Activated T-helper 1 cell treated with anti-CD3 and anti-CD28 coated beads, Interleukin-12 subunit alpha, Interleukin-12 subunit beta, Interleukin-2, Interleukin-4 antibody, amounts not matched to agents 30 ng/mL and 10 ng/mL and 1 ng/mL, durations not matched to agents 14 hours and 24 hours and 36 hours (primary cell): ENCODE results near the gene S1PR5. TPM values are rescaled to one million over a fixed set of nuclear protein-coding genes. Genes with fewer than 3 reads are reported as not detected.
"Not testable (repeated sequence)": the region's sequence is repeated elsewhere in the genome, so short reads cannot be mapped to it uniquely, and the experiment has no call there.

Source experiments
- DNase-seq: peaks from one replicate; pipeline ENCODE4 v3.0.0; 2021; ENCODE audit warnings: low spot score
- H3K27ac Mint-ChIP-seq: one replicate; pipeline ENCODE4 v1.8.0; 2021; ENCODE audit warnings: mild to moderate bottlenecking, mixed read lengths
- H3K27me3 Mint-ChIP-seq: one replicate; pipeline ENCODE4 v1.8.0; 2022; ENCODE audit warnings: mild to moderate bottlenecking, moderate library complexity, mixed read lengths; ENCODE audit not compliant: insufficient read depth
- H3K36me3 Mint-ChIP-seq: one replicate; pipeline ENCODE4 v1.8.0; 2021; ENCODE audit warnings: low read depth, mixed read lengths
- H3K4me1 Mint-ChIP-seq: one replicate; pipeline ENCODE4 v1.8.0; 2021; ENCODE audit warnings: low read depth, mixed read lengths
- H3K4me3 Mint-ChIP-seq: one replicate; pipeline ENCODE4 v1.8.0; 2021; ENCODE audit warnings: mild to moderate bottlenecking, moderate library complexity, mixed read lengths
- H3K9me3 Mint-ChIP-seq: one replicate; pipeline ENCODE4 v1.8.0; 2021; ENCODE audit warnings: mixed read lengths
- intact Hi-C: fragments of 100-400 bp; cut with micrococcal nuclease; formaldehyde crosslinking; loops from one replicate; pipeline ENCODE4 v1.15.1; 2024
- total RNA-seq: library from RNA; stranded (reverse); gene quantifications from 2 replicates; pipeline ENCODE4 v1.2.3, GENCODE V29; 2022

The S1PR5 gene
- total RNA-seq, 1 donor from 2014 or later: not detected

GRCh38 chr19:10553087-10553667 lies 35.9 kb upstream of the S1PR5 start:
- peaks cover 53% of the 10 kb centered on the region for H3K36me3 Mint-ChIP-seq
- no peaks in the 10 kb centered on the region for H3K27me3 Mint-ChIP-seq
- intact Hi-C loops: loop anchor here (5.0 kb wide), 1 partner anchor 71 kb away; no protein-coding TSS in a partner anchor
- H3K4me1 Mint-ChIP-seq: peaks cover 39% of the 10 kb centered on the region
- H3K9me3 Mint-ChIP-seq: no peaks in the 10 kb centered on the region
- DNase-seq: no peak
- peak overlapping the region; percentile 92 for H3K27ac Mint-ChIP-seq
- peak overlapping the region; percentile 64 for H3K4me3 Mint-ChIP-seq

DNA sequence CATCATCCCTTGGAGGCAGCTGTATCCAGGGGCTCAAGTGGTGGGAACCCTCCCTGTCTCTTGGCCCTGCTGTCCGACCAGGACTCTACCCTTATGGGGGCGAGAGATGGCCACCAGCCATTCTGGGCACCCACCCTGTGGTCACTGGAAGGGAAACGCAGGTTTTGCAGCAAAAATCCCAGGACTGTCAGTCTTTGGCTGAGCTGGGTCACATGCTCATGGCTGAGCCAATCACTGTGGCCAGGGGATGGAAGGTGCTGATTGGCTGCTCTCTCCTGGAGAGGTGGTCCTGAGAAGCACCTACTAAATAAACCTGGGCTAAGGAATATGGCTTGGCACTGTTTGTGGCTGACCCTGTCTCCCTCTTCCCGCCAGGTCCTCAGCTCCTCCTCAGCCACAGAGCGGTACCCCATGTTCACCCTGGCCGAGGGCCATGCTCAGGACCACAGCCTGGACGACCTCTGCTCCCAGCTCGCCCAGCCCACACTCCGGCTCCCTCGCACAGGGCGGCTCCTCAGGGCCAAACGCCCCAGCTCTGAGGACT lies 35.3 kb upstream of the S1PR5 start:
- Mint-ChIP-seq H3K9me3 (no peaks in the 10 kb centered on the region), H3K27ac (peak overlapping the region; percentile 92), H3K36me3 (peaks cover 49% of the 10 kb centered on the region), H3K4me3 (no peak overlapping the region), H3K4me1 (peaks cover 36% of the 10 kb centered on the region), H3K27me3 (no peaks in the 10 kb centered on the region)
- intact Hi-C loops: loop anchor here (5.0 kb wide), 1 partner anchor 70 kb away; no protein-coding TSS in a partner anchor
- no peak for DNase-seq

- H3K4me1 Mint-ChIP-seq: peaks cover 36% of the 10 kb centered on the region
- H3K27me3 Mint-ChIP-seq: no peaks in the 10 kb centered on the region
- peaks cover 51% of the 10 kb centered on the region for H3K36me3 Mint-ChIP-seq
- no peak for DNase-seq
- H3K27ac Mint-ChIP-seq: peak overlapping the region; percentile 65
- intact Hi-C loops: loop anchor here (5.0 kb wide), 1 partner anchor 69 kb away; no protein-coding TSS in a partner anchor
- no peaks in the 10 kb centered on the region for H3K9me3 Mint-ChIP-seq
- no peak overlapping the region for H3K4me3 Mint-ChIP-seq
Measured at GRCh38 chr19:10551698-10552301, 34.6 kb upstream of the S1PR5 start.

- H3K4me3 Mint-ChIP-seq, H3K27ac Mint-ChIP-seq, H3K27me3 Mint-ChIP-seq, DNase-seq, H3K9me3 Mint-ChIP-seq: not testable (repeated sequence)
- Mint-ChIP-seq H3K36me3 (peaks cover 49% of the 10 kb centered on the region), H3K4me1 (peaks cover 35% of the 10 kb centered on the region)
- intact Hi-C loops: loop anchor here (5.0 kb wide), 1 partner anchor 69 kb away; no protein-coding TSS in a partner anchor
Measured at GRCh38 chr19:10551006-10551405, 33.8 kb upstream of the S1PR5 start.

GRCh38 chr19:10550336-10550735 lies 33.1 kb upstream of the S1PR5 start:
- H3K27me3 Mint-ChIP-seq: no peaks in the 10 kb centered on the region
- intact Hi-C loops: loop anchor here (5.0 kb wide), 1 partner anchor 68 kb away; no protein-coding TSS in a partner anchor
- H3K27ac Mint-ChIP-seq: no peak overlapping the region
- peaks cover 45% of the 10 kb centered on the region for H3K36me3 Mint-ChIP-seq
- H3K9me3 Mint-ChIP-seq: no peaks in the 10 kb centered on the region
- no peak overlapping the region for H3K4me3 Mint-ChIP-seq
- DNase-seq: no peak
- H3K4me1 Mint-ChIP-seq: peaks cover 29% of the 10 kb centered on the region

DNA sequence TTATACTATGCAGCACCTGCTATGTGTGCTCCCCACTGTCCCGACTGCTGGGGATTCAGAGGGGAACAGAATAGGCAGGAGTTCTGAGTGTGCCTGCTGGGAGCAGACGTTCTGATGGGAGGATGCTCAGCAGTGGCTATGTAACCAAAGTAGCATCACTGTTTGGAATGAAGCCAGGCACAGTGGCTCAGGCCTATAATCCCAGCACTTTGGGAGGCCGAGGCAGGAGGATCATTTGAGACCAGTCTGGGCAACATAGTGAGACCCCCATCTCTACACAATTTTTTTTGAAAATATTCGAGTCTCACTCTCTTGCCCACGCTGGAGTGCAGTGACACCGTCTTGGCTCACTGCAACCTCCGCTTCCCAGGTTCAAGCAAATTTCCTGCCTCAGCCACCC lies 32.5 kb upstream of the S1PR5 start:
- Mint-ChIP-seq H3K9me3 (no peaks in the 10 kb centered on the region), H3K4me3 (no peak overlapping the region), H3K36me3 (peaks cover 44% of the 10 kb centered on the region), H3K4me1 (peaks cover 29% of the 10 kb centered on the region), H3K27me3 (no peaks in the 10 kb centered on the region), H3K27ac (no peak overlapping the region)
- no peak for DNase-seq
- intact Hi-C loops: loop anchor here (5.0 kb wide), 1 partner anchor 67 kb away; no protein-coding TSS in a partner anchor

DNA sequence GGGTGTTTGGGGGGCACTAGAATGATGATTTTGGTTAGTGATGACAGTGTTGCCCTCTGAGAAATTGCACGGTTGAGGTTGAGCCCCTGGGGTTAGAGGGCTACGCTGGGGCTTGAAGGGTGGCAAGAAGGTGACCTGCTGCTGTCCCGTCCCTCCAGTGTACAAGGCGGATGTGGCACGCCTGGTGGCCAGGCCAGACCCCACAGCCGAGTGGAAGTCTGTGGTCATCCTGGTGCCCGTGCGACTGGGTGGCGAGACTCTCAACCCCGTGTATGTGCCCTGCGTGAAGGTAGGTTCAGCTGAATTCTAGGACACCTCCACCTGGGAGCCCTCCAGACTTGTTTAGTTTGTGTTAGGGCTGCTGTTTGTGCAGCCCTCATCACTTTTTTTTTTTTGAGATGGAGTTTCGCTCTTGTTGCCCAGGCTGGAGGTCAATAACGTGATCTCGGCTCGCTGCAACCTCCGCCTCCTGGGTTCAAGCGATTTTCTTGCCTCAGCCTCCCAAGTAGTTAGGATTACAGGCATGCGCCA lies 31.6 kb upstream of the S1PR5 start:
- H3K4me1 Mint-ChIP-seq: peaks cover 21% of the 10 kb centered on the region
- H3K27ac Mint-ChIP-seq: no peak overlapping the region
- no peak for DNase-seq
- peaks cover 38% of the 10 kb centered on the region for H3K36me3 Mint-ChIP-seq
- intact Hi-C loops: no loop called here
- H3K4me3 Mint-ChIP-seq: no peak overlapping the region
- H3K27me3 Mint-ChIP-seq: no peaks in the 10 kb centered on the region
- H3K9me3 Mint-ChIP-seq: no peaks in the 10 kb centered on the region

GRCh38 chr19:10546817-10547216 lies 29.6 kb upstream of the S1PR5 start:
- H3K4me3 Mint-ChIP-seq: no peak overlapping the region
- no peak for DNase-seq
- peaks cover 7% of the 10 kb centered on the region for H3K4me1 Mint-ChIP-seq
- peaks cover 5% of the 10 kb centered on the region for H3K27me3 Mint-ChIP-seq
- no peak overlapping the region for H3K27ac Mint-ChIP-seq
- H3K36me3 Mint-ChIP-seq: peaks cover 23% of the 10 kb centered on the region
- no peaks in the 10 kb centered on the region for H3K9me3 Mint-ChIP-seq
- intact Hi-C loops: no loop called here

GRCh38 chr19:10544753-10545251 lies 27.6 kb upstream of the S1PR5 start:
- peak overlapping the region; percentile 85 for H3K4me3 Mint-ChIP-seq
- H3K27ac Mint-ChIP-seq: no peak overlapping the region
- intact Hi-C loops: loop anchor here (5.0 kb wide), 1 partner anchor 38 kb away; no protein-coding TSS in a partner anchor
- no peaks in the 10 kb centered on the region for H3K9me3 Mint-ChIP-seq
- DNase-seq: no peak
- peaks cover 12% of the 10 kb centered on the region for H3K36me3 Mint-ChIP-seq
- H3K4me1 Mint-ChIP-seq: peaks cover 7% of the 10 kb centered on the region
- H3K27me3 Mint-ChIP-seq: peaks cover 15% of the 10 kb centered on the region

DNA sequence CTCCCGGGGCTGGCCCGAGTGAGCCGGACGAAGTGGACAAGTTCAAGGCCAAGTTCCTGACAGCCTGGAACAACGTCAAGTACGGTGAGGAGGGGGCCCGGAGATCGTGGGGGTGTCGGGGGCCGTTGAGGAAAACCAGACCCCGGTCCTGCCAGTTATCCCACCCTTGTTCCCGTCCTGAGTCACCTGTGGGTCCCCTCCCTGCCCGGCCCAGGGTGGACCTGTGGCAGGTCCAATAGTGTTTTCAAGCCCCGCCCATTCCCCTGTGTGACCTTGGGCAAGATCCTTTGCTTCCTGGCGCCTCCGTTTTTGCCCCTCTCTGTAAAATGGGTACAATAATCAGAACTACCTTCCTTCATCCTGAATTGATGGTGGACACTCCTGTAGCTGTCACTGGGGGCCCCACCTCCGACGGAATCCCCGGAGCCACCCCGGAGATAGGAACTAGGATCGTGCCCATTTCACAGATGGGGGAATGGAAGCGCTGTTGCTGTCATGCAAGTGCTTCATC lies 27.1 kb upstream of the S1PR5 start:
- Mint-ChIP-seq H3K27ac (peak overlapping the region; percentile 82), H3K36me3 (peaks cover 12% of the 10 kb centered on the region), H3K4me3 (peak overlapping the region; percentile 85), H3K27me3 (peaks cover 20% of the 10 kb centered on the region), H3K4me1 (peaks cover 7% of the 10 kb centered on the region), H3K9me3 (no peaks in the 10 kb centered on the region)
- intact Hi-C loops: loop anchor here (5.0 kb wide), 1 partner anchor 37 kb away; no protein-coding TSS in a partner anchor
- no peak for DNase-seq

DNA sequence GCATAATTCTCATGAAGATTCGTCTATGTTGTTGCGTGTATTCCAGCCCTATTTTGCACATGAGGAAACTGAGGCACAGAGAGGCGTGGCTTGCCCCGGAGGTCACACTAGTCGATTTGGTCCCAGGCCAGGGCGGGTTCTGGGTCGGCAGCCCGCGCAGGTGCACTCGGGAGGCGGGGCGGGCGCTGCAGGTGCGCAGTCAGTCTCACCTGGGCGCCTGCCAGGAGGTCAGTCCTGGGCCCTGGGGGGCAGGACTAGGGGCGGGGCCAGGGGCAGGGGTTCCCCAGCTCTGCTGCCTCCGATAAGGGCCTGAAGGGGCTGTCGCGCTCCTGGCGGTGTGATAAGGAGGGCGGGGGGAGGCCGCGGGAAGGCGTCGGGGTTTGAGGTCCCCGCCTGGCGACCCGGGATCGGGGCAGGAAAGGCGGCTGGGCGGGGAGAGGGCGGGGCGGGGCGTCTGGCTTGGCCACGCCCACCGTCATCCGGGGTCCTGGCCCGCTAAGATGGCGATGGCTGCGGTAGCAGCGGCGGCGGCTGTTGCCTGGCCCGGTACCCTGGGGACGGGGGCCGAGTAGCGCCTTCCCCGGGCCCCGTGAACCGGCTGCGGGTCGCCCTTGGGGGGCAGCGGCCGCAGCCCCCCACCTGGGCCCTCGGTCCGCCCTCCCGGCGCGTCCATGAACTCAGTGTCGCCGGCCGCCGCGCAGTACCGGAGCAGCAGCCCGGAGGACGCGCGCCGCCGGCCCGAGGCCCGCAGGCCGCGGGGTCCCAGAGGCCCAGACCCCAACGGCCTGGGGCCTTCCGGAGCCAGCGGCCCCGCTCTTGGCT lies 26.4 kb upstream of the S1PR5 start, which contains the start of gene ATG4D:
Gene ATG4D (plus strand): TSS at position 485 of the 822 bp plus-strand sequence. CDS start 187 bp downstream, at position 672.
- Mint-ChIP-seq H3K36me3 (peaks cover 9% of the 10 kb centered on the region), H3K4me1 (peaks cover 7% of the 10 kb centered on the region), H3K9me3 (no peaks in the 10 kb centered on the region), H3K27me3 (peaks cover 25% of the 10 kb centered on the region), H3K27ac (peak within 1 kb of the TSS; percentile 82), H3K4me3 (peak within 1 kb of the TSS; percentile 85)
- intact Hi-C loops: loop anchor here (1.0 to 5.0 kb wide), 2 partner anchors 26 to 36 kb away; no protein-coding TSS in a partner anchor
- DNase-seq: peak; percentile 71

DNA sequence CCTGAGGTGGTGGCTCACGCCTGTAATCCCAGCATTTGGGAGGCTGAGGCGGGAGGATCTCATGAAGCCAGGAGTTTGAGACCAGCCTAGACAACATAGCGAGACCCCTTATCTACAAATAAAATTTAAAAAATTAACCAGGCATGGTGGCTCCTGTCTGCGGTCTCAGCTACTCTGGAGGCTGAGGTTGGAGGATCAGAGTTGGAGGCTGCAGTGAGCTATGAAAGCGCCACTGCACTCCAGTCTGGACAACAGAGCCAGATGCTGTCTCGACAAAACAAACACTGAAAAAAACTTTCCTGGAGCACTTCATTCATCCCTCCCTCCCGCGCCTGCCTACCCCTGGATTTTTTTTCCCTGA lies 25.8 kb upstream of the S1PR5 start:
- H3K36me3 Mint-ChIP-seq: peaks cover 4% of the 10 kb centered on the region
- peak overlapping the region; percentile 76 for H3K4me3 Mint-ChIP-seq
- peaks cover 29% of the 10 kb centered on the region for H3K27me3 Mint-ChIP-seq
- H3K9me3 Mint-ChIP-seq: no peaks in the 10 kb centered on the region
- intact Hi-C loops: loop anchor here (1.0 to 5.0 kb wide), 2 partner anchors 26 to 36 kb away; no protein-coding TSS in a partner anchor
- DNase-seq: no peak
- no peak overlapping the region for H3K27ac Mint-ChIP-seq
- peaks cover 7% of the 10 kb centered on the region for H3K4me1 Mint-ChIP-seq
